Measurements from ENCODE around the gene HS3ST3A1. TPM values are rescaled to one million over a fixed set of nuclear protein-coding genes. Genes with fewer than 3 reads are reported as not detected.
"Not testable (repeated sequence)": the region's sequence is repeated elsewhere in the genome, so short reads cannot be mapped to it uniquely, and the experiment has no call there.

The HS3ST3A1 gene
- total RNA-seq, 1 donor from 2014 or later, result 0.16 TPM

- intact Hi-C loops (cut with micrococcal nuclease), result no loop called here
- H3K27me3 ChIP-seq (ENCODE audit: low read depth), result no peaks in the 10 kb centered on the region
Observed at GRCh38 chr17:13503526-13503925, 98.2 kb downstream of the HS3ST3A1 start.

GRCh38 chr17:13502263-13502662 lies 99.5 kb downstream of the HS3ST3A1 start:
- no peak overlapping the region for H3K4me3 ChIP-seq
- no peaks in the 10 kb centered on the region for H3K9me3 ChIP-seq (replicated peaks)
- intact Hi-C loops (cut with micrococcal nuclease), result no loop called here
- H3K27me3 ChIP-seq (ENCODE audit: low read depth), result no peaks in the 10 kb centered on the region
- H3K36me3 ChIP-seq, result no peaks in the 10 kb centered on the region
- TF ChIP-seq CTCF (IDR thresholded peaks at IDR 0.05; ENCODE audit: borderline replicate concordance), result no peak
- no peak for DNase-seq
- H3K27ac ChIP-seq (replicated peaks), result no peak overlapping the region
- no peaks in the 10 kb centered on the region for H3K4me1 ChIP-seq

More at GRCh38 chr17:13503526-13503925, 98.2 kb downstream of the HS3ST3A1 start:
- no peaks in the 10 kb centered on the region for H3K36me3 ChIP-seq
- no peak overlapping the region for H3K4me3 ChIP-seq
- no peak for TF ChIP-seq CTCF (IDR thresholded peaks at IDR 0.05; ENCODE audit: borderline replicate concordance)
- H3K9me3 ChIP-seq (replicated peaks), result no peaks in the 10 kb centered on the region
- H3K27ac ChIP-seq (replicated peaks), result no peak overlapping the region
- no peaks in the 10 kb centered on the region for H3K4me1 ChIP-seq
- DNase-seq, result no peak

GRCh38 chr17:13500947-13501346 lies 100.8 kb downstream of the HS3ST3A1 start:
- intact Hi-C loops (cut with micrococcal nuclease), result no loop called here

GRCh38 chr17:13498184-13498583 lies 103.5 kb downstream of the HS3ST3A1 start:
- no peak for DNase-seq
- H3K27me3 ChIP-seq (ENCODE audit: low read depth), result no peaks in the 10 kb centered on the region
- H3K36me3 ChIP-seq, result no peaks in the 10 kb centered on the region
- no peak overlapping the region for H3K4me3 ChIP-seq
- no peak for TF ChIP-seq CTCF (IDR thresholded peaks at IDR 0.05; ENCODE audit: borderline replicate concordance)
- no peaks in the 10 kb centered on the region for H3K4me1 ChIP-seq
- H3K9me3 ChIP-seq (replicated peaks), result no peaks in the 10 kb centered on the region
- H3K27ac ChIP-seq (replicated peaks), result no peak overlapping the region
- intact Hi-C loops (cut with micrococcal nuclease), result loop anchor here (10.0 kb wide), 1 partner anchor 1297 kb away; no protein-coding TSS in a partner anchor

More at GRCh38 chr17:13500947-13501346, 100.8 kb downstream of the HS3ST3A1 start:
- H3K4me1 ChIP-seq, result no peaks in the 10 kb centered on the region
- no peaks in the 10 kb centered on the region for H3K27me3 ChIP-seq (ENCODE audit: low read depth)
- no peak for DNase-seq
- no peak overlapping the region for H3K27ac ChIP-seq (replicated peaks)
- no peaks in the 10 kb centered on the region for H3K9me3 ChIP-seq (replicated peaks)
- H3K4me3 ChIP-seq, result no peak overlapping the region
- no peak for TF ChIP-seq CTCF (IDR thresholded peaks at IDR 0.05; ENCODE audit: borderline replicate concordance)
- H3K36me3 ChIP-seq, result no peaks in the 10 kb centered on the region

GRCh38 chr17:13496553-13497056 lies 105.1 kb downstream of the HS3ST3A1 start:
- H3K4me1 ChIP-seq; H3K36me3 ChIP-seq; H3K9me3 ChIP-seq (replicated peaks); H3K4me3 ChIP-seq; H3K27me3 ChIP-seq (ENCODE audit: low read depth); DNase-seq; H3K27ac ChIP-seq (replicated peaks): not testable (repeated sequence)
- intact Hi-C loops (cut with micrococcal nuclease), result loop anchor here (10.0 kb wide), 1 partner anchor 1298 kb away; no protein-coding TSS in a partner anchor

- no peaks in the 10 kb centered on the region for H3K9me3 ChIP-seq (replicated peaks)
- no peaks in the 10 kb centered on the region for H3K36me3 ChIP-seq
- no peak for TF ChIP-seq CTCF (IDR thresholded peaks at IDR 0.05; ENCODE audit: borderline replicate concordance)
- intact Hi-C loops (cut with micrococcal nuclease), result loop anchor here (10.0 kb wide), 1 partner anchor 1299 kb away; no protein-coding TSS in a partner anchor
- no peak overlapping the region for H3K4me3 ChIP-seq
- no peaks in the 10 kb centered on the region for H3K4me1 ChIP-seq
- no peak overlapping the region for H3K27ac ChIP-seq (replicated peaks)
- H3K27me3 ChIP-seq (ENCODE audit: low read depth), result no peaks in the 10 kb centered on the region
- DNase-seq, result no peak
Observed at GRCh38 chr17:13495423-13495822, 106.3 kb downstream of the HS3ST3A1 start.

Data from left ventricle myocardium inferior (tissue), 1 donor.